HG03460 (cell line): ENCODE results near the gene JTB.

Source experiments
- ATAC-seq: cut with Tn5 transposase; IDR thresholded peaks from one replicate; pipeline ENCODE4 v1.9.1; 2021; ENCODE audit not compliant: unreplicated experiment

Gene JTB

DNA sequence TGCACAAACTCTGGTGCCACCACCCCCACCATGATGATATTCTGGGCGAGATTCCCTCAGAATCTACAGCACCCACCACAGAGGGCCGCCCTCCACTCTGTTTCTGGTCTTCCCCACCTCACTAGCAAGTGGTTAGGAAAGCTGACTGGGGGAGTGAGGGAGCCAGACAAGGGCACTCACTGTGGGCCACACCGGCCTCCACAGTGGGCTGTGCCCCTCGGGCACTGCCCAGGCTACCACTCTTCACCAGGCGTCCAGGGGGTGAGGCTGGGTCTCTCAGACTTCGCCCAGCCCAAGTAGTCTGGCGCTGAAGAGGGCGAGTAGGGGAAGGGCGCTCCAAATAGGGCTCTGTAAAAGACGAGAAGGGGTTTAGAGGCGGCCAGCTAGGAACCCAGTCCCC, 43.5 kb downstream of the JTB start:
- no peak for ATAC-seq

- no peak for ATAC-seq
Measured at GRCh38 chr1:153933430-153933829, 44.0 kb downstream of the JTB start.

GRCh38 chr1:153932156-153933131, 45.0 kb downstream of the JTB start:
- no peak for ATAC-seq

GRCh38 chr1:153929981-153930948, 47.2 kb downstream of the JTB start:
- ATAC-seq, result no peak

- ATAC-seq, result no peak
Measured at GRCh38 chr1:153929426-153929825, 48.0 kb downstream of the JTB start.

DNA sequence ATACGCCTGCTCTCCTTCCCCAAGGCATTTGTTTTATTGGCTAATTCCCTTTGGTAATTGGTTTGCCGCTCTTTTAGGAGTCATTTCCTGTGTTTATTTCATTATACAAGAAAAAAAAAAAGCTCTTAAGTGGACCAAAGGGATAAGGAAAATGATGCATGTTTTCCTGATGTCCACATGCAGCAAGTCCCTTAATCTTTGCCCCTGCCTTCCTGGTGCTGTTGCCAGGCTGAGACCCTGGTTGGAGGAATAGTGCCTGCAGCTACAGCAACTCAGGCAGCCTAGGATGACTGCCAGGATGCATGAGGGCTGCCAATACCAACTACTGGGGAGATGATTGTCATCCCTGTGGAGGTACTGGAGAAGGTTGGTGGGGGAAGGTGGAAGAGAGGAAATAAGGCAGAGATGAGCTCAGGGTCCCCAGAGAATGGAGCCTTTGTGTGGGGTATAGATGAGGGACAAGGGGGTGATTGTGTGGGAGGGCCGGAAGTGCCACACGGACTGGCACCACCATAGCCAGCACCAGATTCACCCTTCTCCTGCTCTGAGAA, 48.6 kb downstream of the JTB start:
- ATAC-seq, result no peak

GRCh38 chr1:153928245-153928644, 49.2 kb downstream of the JTB start:
- ATAC-seq, result no peak

DNA sequence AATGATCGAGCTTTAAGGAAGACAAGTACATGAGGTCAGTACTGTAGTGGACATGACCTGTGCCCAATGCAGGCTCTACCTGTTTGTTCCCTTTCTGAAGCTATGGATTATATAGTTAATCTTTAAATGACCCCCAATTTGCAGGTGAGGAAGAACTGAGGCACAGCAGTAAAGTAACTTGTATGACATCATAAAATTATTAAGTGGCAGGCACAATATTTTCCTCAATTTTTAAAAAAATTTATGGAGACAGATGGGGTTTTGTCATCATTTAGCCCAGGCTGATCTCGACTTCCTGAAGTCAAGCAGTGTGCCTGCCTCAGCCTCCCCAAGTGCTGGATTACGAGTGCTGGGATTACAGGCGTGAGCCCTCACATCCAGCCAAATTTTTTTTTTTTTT, 51.1 kb downstream of the JTB start:
- no peak for ATAC-seq
